Trophoblast cell (in vitro differentiated cells and primary cell): ENCODE data around the gene PHYKPL.

ENCODE experiments used
- DNase-seq, 2 donors: peaks; one replicate each; pipeline ENCODE4 v3.0.0-alpha.2; 2016
- H2AFZ ChIP-seq: 2 replicates; pipeline ENCODE4 v1.6.1; 2013; ENCODE audit warnings: low read length, moderate library complexity, mild to moderate bottlenecking; ENCODE audit not compliant: insufficient read depth, poor library complexity
- H2AK5ac ChIP-seq: 2 replicates; pipeline ENCODE4 v1.6.1; 2013; ENCODE audit warnings: mild to moderate bottlenecking, low read length
- H2BK120ac ChIP-seq: 2 replicates; pipeline ENCODE4 v1.6.1; 2013; ENCODE audit warnings: low read length, mild to moderate bottlenecking, moderate library complexity; ENCODE audit not compliant: insufficient read depth, poor library complexity
- H2BK12ac ChIP-seq: 2 replicates; pipeline ENCODE4 v1.6.1; 2013; ENCODE audit warnings: mild to moderate bottlenecking, low read length, moderate library complexity
- H2BK5ac ChIP-seq: 2 replicates; pipeline ENCODE4 v1.6.1; 2013; ENCODE audit warnings: low read length, low read depth, moderate library complexity, mild to moderate bottlenecking; ENCODE audit not compliant: poor library complexity
- H3K14ac ChIP-seq: 2 replicates; pipeline ENCODE4 v1.6.1; 2013; ENCODE audit warnings: mild to moderate bottlenecking, low read length
- H3K18ac ChIP-seq: 2 replicates; pipeline ENCODE4 v1.6.1; 2013; ENCODE audit warnings: mild to moderate bottlenecking, low read length
- H3K23ac ChIP-seq: 2 replicates; pipeline ENCODE4 v1.6.1; 2013; ENCODE audit warnings: low read length
- H3K27ac ChIP-seq: 2 replicates; pipeline ENCODE4 v1.5.1; 2013; ENCODE audit warnings: low read depth, mild to moderate bottlenecking, inconsistent platforms, low read length, moderate library complexity
- H3K27me3 ChIP-seq: 2 replicates; pipeline ENCODE4 v1.6.1; 2013; ENCODE audit warnings: inconsistent platforms, mild to moderate bottlenecking, low read length, moderate library complexity; ENCODE audit not compliant: insufficient read depth
- H3K36me3 ChIP-seq, 2 experiments: 1 replicate in 1 of 2; 2 replicates in 1 of 2; pipeline ENCODE4 v1.6.1; 2013; ENCODE audit warnings: low read length in 2 of 2, mild to moderate bottlenecking in 2 of 2, moderate library complexity in 1 of 2; ENCODE audit not compliant: insufficient read depth in 2 of 2, control insufficient read depth in 1 of 2
- H3K4ac ChIP-seq: 2 replicates; pipeline ENCODE4 v1.6.1; 2013; ENCODE audit warnings: low read depth, mild to moderate bottlenecking, low read length, moderate library complexity
- H3K4me1 ChIP-seq, 2 experiments: 1 replicate in 1 of 2; 2 replicates in 1 of 2; pipeline ENCODE4 v1.6.1; 2013; ENCODE audit warnings: low read length in 2 of 2, mild to moderate bottlenecking in 2 of 2, moderate library complexity in 1 of 2; ENCODE audit not compliant: insufficient read depth in 2 of 2, control insufficient read depth in 1 of 2
- H3K4me2 ChIP-seq: 2 replicates; pipeline ENCODE4 v1.6.1; 2013; ENCODE audit warnings: inconsistent platforms, mild to moderate bottlenecking, low read length, moderate library complexity
- H3K4me3 ChIP-seq: 2 replicates; pipeline ENCODE4 v1.5.1; 2013; ENCODE audit warnings: mild to moderate bottlenecking, low read depth, low read length, inconsistent platforms
- H3K79me1 ChIP-seq: one replicate; pipeline ENCODE4 v1.6.1; 2013; ENCODE audit warnings: low read length
- H3K79me2 ChIP-seq: 2 replicates; pipeline ENCODE4 v1.6.1; 2013; ENCODE audit warnings: low read length, mild to moderate bottlenecking; ENCODE audit not compliant: control insufficient read depth, insufficient read depth, poor library complexity
- H3K9ac ChIP-seq: 2 replicates; pipeline ENCODE4 v1.6.1; 2013; ENCODE audit warnings: mild to moderate bottlenecking, low read length
- H3K9me3 ChIP-seq: 2 replicates; pipeline ENCODE4 v1.6.1; 2013; ENCODE audit warnings: low read depth, mild to moderate bottlenecking, control low read depth, inconsistent platforms, low read length; ENCODE audit not compliant: insufficient read depth
- H4K12ac ChIP-seq: 2 replicates; pipeline ENCODE4 v1.6.1; 2013; ENCODE audit warnings: low read depth, mild to moderate bottlenecking, low read length, moderate library complexity
- H4K8ac ChIP-seq: 2 replicates; pipeline ENCODE4 v1.6.1; 2013; ENCODE audit warnings: low read depth, mild to moderate bottlenecking, low read length, moderate library complexity
- H4K91ac ChIP-seq: one replicate; pipeline ENCODE4 v1.6.1; 2013; ENCODE audit warnings: low read depth, mild to moderate bottlenecking, low read length, moderate library complexity
- WGBS: extraction: QIAGEN DNeasy Blood & Tissue Kit; methylation state at CpG from one replicate; pipeline ENCODE4 v1.1.7; 2013; ENCODE audit warnings: missing lambda C conversion rate; ENCODE audit not compliant: insufficient read length, insufficient coverage; ENCODE audit errors: extremely low coverage; 5-methylcytosine and 5-hydroxymethylcytosine counted together

The PHYKPL gene

GRCh38 chr5:178245389-178245788 is 12.8 kb upstream of the PHYKPL start:
- DNase-seq: no peak
- Histone ChIP-seq H2BK5ac (no peak overlapping the region), H3K27me3 (no peaks in the 10 kb centered on the region), H3K9me3 (peaks cover 2% of the 10 kb centered on the region), H3K4me1 (no peaks in the 10 kb centered on the region), H2BK120ac (no peak overlapping the region), H3K36me3 (no peaks in the 10 kb centered on the region), H2BK12ac (no peak overlapping the region), H3K18ac (no peak overlapping the region), H3K4me2 (no peak overlapping the region), H2AFZ (no peak overlapping the region), H3K27ac (no peak overlapping the region), H3K4ac (no peak overlapping the region), H4K8ac (no peak overlapping the region), H3K79me1 (no peaks in the 10 kb centered on the region), H4K91ac (no peak overlapping the region), H2AK5ac (no peak overlapping the region), H4K12ac (no peak overlapping the region), H3K14ac (no peak overlapping the region), H3K9ac (no peak overlapping the region), H3K23ac (no peak overlapping the region), H3K79me2 (no peaks in the 10 kb centered on the region), H3K4me3 (no peak overlapping the region)
- 100% methylated on average over 1 of the region's 2 CpGs for WGBS

- Histone ChIP-seq H2AFZ (no peak overlapping the region), H3K27me3 (no peaks in the 10 kb centered on the region), H4K8ac (no peak overlapping the region), H3K27ac (no peak overlapping the region), H3K4me3 (no peak overlapping the region), H3K4me1 (no peaks in the 10 kb centered on the region), H3K36me3 (no peaks in the 10 kb centered on the region), H3K14ac (no peak overlapping the region), H3K4ac (no peak overlapping the region), H3K18ac (no peak overlapping the region), H4K12ac (no peak overlapping the region), H2BK120ac (no peak overlapping the region), H3K9ac (no peak overlapping the region), H3K79me2 (no peaks in the 10 kb centered on the region), H3K23ac (no peak overlapping the region), H3K79me1 (no peaks in the 10 kb centered on the region), H2BK12ac (no peak overlapping the region), H4K91ac (no peak overlapping the region), H3K9me3 (peaks cover 2% of the 10 kb centered on the region), H2BK5ac (no peak overlapping the region), H2AK5ac (no peak overlapping the region), H3K4me2 (no peak overlapping the region)
- DNase-seq: no peak
- no CpG with 5 or more reads among the region's 2 CpGs for WGBS
Observed at GRCh38 chr5:178244576-178244975, 12.0 kb upstream of the PHYKPL start.

GRCh38 chr5:178242416-178242815 is 9.8 kb upstream of the PHYKPL start:
- Histone ChIP-seq H3K9me3 (peaks cover 2% of the 10 kb centered on the region), H3K27me3 (no peaks in the 10 kb centered on the region), H2AK5ac (no peak overlapping the region), H2AFZ (no peak overlapping the region), H3K36me3 (no peaks in the 10 kb centered on the region), H4K91ac (no peak overlapping the region), H3K4me1 (no peaks in the 10 kb centered on the region), H4K12ac (no peak overlapping the region), H3K18ac (no peak overlapping the region), H2BK5ac (no peak overlapping the region), H3K23ac (no peak overlapping the region), H3K4me3 (no peak overlapping the region), H2BK120ac (no peak overlapping the region), H3K4me2 (no peak overlapping the region), H3K4ac (no peak overlapping the region), H3K9ac (no peak overlapping the region), H4K8ac (no peak overlapping the region), H3K79me2 (no peaks in the 10 kb centered on the region), H3K79me1 (no peaks in the 10 kb centered on the region), H3K27ac (no peak overlapping the region), H3K14ac (no peak overlapping the region), H2BK12ac (no peak overlapping the region)
- no CpG with 5 or more reads among the region's 10 CpGs for WGBS
- DNase-seq: no peak

GRCh38 chr5:178241688-178242231 is 9.2 kb upstream of the PHYKPL start:
- H3K79me1 ChIP-seq: no peaks in the 10 kb centered on the region
- H2AK5ac ChIP-seq: no peak overlapping the region
- no peak overlapping the region for H2AFZ ChIP-seq
- H3K4me1 ChIP-seq: no peaks in the 10 kb centered on the region
- H3K4me2 ChIP-seq: no peak overlapping the region
- H3K79me2 ChIP-seq: no peaks in the 10 kb centered on the region
- DNase-seq: no peak
- H4K12ac ChIP-seq: no peak overlapping the region
- H3K36me3 ChIP-seq: no peaks in the 10 kb centered on the region
- H4K91ac ChIP-seq: no peak overlapping the region
- H3K18ac ChIP-seq: no peak overlapping the region
- no peak overlapping the region for H4K8ac ChIP-seq
- no peaks in the 10 kb centered on the region for H3K27me3 ChIP-seq
- no peak overlapping the region for H3K27ac ChIP-seq
- H3K14ac ChIP-seq: no peak overlapping the region
- H3K9ac ChIP-seq: no peak overlapping the region
- H3K9me3 ChIP-seq: peaks cover 2% of the 10 kb centered on the region
- no peak overlapping the region for H3K23ac ChIP-seq
- no CpG with 5 or more reads among the region's 15 CpGs for WGBS
- H2BK5ac ChIP-seq: no peak overlapping the region
- H2BK12ac ChIP-seq: no peak overlapping the region
- no peak overlapping the region for H3K4me3 ChIP-seq
- H2BK120ac ChIP-seq: no peak overlapping the region
- no peak overlapping the region for H3K4ac ChIP-seq
